Activated naive CD4-positive, alpha-beta T cell treated with anti-CD3 and anti-CD28 coated beads, Interleukin-2, amount 50 U/mL, for 16 hours (primary cell): Measurements from ENCODE around the gene RPS6KB2.
"Not testable (repeated sequence)": the region's sequence is repeated elsewhere in the genome, so short reads cannot be mapped to it uniquely, and the experiment has no call there.

Experiments
- DNase-seq: peaks from one replicate; pipeline ENCODE4 v3.0.0-alpha.2; 2020

Gene RPS6KB2

DNA sequence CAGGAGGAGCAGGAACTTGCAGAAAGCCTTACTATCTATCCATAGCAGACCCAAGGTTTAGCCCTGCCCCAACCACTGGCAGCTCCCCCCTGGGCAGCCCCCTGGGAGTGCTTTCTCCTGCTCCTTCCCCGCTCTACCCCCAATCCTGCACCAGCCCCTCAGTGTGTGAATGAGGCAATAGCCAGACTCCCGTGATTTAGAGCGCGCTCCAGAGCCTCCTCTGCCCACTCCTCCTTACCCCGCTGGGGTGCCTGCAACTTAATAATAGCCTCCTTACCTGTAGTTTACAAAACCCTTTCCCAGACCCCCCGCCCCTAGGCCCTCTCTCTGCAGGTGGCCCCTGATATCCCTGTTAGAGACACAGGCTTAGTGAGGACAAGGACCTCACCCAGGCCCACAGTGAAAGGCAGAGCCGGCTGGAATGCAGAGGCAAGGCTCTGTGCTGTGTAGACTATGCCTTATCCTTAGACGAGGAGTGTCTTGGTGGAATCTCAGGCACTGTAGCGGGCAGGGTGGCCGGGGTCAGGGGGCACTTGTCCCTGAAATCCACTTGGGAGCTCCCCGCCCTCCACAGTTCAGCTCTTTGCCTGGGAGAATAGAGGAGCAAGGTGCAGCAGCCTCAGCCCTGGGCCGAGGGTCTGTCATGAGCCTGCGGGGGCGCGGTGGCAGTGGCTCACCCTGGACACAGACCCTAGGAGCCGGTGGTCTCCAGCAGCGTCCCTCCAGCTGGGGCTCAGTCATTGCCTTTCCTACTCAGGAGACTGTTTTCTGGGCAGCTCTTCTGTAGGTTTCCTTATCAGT lies 17.1 kb upstream of the RPS6KB2 start:
- no peak for DNase-seq

DNA sequence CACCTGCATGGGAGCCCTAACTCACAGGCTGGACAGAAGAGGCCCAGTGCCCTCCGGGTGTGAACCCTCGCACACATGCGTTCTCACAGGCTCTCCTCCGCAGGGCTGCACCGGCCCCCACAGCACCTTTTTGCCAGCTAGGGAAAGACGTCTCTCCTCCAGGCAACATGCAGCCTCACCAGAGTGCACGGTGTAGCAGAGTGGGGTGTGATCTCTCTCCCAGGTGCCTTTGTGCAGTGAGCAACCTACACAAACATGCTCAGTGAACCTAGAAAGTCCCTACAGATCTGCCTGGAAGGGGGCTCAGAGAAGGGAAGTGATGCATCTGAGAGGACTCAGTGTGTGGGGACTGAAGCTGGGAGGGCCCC lies 16.5 kb upstream of the RPS6KB2 start:
- DNase-seq, result no peak

- no peak for DNase-seq
Observed at GRCh38 chr11:67412495-67413179, 15.7 kb upstream of the RPS6KB2 start.

GRCh38 chr11:67413266-67413849 lies 14.9 kb upstream of the RPS6KB2 start:
- no peak for DNase-seq

GRCh38 chr11:67415501-67416304 lies 12.6 kb upstream of the RPS6KB2 start, which contains the start of gene CARNS1:
Gene CARNS1 (plus strand): TSS chr11:67415678. CDS start chr11:67416200, 522 bp downstream.
- no peak for DNase-seq

GRCh38 chr11:67416416-67417335 lies 11.6 kb upstream of the RPS6KB2 start:
- DNase-seq, result peak; percentile 73

- no peak for DNase-seq
Observed at GRCh38 chr11:67417425-67417824, 10.9 kb upstream of the RPS6KB2 start.

DNA sequence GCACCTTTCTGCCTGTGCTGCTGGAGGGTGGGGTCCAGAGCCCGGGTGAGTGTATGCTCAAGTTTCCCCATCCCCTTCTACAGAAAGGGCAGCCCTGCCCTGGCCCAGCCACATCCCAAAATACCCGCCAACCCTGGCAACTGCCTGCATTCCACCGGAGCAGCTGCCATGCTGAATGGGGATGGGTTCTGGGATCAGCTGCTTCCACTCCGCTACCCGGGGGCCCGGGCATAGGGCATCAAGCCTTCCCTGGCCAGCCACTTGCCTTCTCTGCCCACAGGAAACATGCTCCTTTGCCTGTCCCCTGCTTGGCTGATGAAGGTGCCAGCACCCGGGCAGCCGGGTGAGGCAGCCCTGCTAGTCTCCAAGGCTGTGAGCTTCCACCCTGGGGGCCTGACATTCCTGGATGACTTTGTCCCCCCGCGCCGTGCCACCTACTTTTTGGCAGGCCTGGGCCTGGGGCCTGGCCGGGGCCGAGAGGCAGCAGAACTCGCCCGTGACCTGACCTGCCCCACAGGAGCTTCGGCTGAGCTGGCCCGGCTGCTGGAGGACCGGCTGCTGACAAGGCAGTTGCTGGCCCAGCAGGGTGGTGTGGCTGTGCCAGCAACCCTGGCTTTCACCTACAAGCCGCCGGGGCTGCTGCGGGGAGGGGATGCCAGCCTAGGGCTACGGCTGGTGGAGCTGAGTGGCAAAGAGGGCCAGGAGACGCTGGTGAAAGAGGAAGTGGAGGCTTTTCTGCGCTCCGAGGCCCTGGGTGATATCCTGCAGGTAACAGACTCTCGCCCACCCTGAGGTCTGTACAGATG lies 9.6 kb upstream of the RPS6KB2 start:
- DNase-seq, result no peak

DNA sequence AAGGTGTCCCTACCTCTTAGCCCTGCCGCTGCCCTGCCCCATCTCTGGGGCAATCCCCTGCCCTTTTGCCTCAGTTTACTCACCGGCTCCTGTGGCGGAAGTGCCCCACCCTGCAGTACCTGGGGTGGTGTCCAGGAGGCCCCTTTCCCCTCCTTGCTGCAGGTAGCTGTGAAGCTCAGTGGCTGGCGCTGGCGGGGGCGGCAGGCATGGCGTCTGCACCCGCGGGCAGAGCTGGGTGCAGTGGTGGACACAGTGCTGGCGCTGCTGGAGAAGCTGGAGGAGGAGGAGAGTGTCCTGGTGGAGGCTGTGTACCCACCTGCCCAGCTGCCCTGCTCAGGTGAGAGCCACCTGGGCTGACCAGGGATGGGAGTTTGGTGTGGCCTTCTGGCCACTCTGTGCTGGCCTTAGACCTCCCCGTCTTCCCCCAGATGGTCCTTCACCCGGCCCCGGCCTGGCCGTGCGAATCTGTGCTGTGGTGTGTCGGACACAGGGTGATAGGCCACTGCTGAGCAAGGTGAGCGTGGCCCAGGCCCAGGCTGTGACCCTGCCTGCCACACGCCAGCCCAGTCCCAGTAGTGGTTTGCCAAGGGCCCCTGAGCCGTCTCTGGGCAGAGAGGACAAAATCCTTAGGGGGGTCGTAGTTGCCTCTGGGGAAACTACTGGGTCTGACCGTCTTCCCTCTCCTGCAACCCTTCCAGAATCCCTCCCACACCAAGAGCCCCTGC lies 8.8 kb upstream of the RPS6KB2 start:
- no peak for DNase-seq

DNA sequence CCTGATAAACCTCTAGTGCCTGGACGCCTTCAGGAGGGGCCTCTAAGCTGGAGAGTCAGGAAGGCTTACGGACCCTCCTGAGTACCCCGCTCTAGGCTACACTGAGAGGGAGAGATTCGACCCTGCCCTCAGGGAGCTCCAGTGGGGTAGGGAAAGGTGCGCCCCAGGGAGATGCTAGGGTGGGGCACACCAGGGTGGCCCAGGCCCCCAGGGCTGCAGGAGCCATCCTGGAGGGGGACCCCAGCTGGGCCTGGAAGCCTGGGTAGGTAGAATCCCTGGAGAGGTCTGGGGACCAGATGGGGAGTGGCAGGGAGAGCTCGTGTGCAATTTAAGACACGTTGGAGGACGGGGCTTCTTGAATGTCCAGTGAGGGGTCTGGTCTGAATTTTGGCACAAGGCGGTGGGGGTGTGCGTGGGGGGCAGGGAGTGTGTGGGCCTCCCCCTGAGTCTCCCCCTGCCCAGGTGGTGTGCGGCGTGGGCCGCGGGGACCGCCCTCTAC lies 8.1 kb upstream of the RPS6KB2 start:
- DNase-seq, result no peak

DNA sequence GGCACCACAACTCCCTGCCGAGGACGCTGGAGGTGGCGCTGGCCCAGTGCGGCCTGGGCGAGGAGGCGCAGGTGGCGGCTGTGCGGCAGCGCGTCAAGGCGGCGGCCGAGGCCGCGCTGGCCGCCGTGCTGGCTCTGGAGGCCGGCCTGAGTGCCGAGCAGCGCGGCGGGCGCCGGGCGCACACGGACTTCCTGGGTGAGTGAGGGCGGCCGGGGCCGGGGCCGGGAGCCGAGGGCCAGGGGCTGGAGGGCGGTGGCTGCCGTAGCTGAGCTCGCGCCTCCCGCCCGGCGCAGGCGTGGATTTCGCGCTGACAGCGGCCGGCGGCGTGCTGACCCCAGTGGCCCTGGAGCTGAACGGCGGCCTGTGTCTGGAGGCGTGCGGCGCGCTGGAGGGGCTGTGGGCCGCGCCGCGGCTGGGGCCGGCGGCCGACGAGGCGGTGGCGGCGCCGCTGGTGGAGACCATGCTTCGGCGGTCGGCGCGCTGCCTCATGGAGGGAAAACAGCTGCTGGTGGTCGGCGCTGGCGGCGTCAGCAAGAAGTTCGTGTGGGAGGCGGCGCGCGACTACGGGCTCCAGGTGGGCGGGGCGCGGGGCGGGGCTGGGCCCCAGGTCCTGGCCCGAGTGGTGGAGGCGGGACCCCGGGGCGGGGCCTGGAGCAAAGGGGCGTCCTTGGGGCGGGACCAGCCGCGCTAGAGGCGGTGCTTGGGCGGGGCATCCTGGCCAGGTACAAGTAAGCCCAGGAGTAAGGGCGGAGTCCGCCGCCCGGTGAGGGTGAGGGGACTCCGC lies 7.5 kb upstream of the RPS6KB2 start:
- DNase-seq, result peak; percentile 98

GRCh38 chr11:67421430-67422031 lies 6.8 kb upstream of the RPS6KB2 start:
- DNase-seq, result no peak

- DNase-seq, result no peak
Observed at GRCh38 chr11:67422891-67423290, 5.4 kb upstream of the RPS6KB2 start.

DNA sequence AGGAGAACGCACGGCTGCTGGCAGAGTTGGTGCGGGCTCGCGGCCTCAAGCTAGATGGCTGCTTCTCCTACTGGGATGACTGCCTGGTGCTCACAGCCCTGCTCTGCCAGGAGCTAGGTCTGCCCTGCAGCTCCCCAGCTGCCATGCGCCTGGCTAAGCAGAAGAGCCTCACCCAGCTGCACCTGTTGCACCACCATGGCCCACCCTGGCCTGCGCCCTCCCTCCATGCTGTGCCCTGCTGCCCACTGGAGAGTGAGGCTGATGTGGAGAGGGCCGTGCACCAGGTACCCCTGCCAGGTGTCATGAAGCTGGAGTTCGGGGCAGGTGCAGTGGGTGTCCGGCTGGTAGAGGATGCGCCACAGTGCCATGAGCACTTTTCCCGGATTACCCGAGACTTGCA lies 4.8 kb upstream of the RPS6KB2 start:
- DNase-seq, result no peak

DNA sequence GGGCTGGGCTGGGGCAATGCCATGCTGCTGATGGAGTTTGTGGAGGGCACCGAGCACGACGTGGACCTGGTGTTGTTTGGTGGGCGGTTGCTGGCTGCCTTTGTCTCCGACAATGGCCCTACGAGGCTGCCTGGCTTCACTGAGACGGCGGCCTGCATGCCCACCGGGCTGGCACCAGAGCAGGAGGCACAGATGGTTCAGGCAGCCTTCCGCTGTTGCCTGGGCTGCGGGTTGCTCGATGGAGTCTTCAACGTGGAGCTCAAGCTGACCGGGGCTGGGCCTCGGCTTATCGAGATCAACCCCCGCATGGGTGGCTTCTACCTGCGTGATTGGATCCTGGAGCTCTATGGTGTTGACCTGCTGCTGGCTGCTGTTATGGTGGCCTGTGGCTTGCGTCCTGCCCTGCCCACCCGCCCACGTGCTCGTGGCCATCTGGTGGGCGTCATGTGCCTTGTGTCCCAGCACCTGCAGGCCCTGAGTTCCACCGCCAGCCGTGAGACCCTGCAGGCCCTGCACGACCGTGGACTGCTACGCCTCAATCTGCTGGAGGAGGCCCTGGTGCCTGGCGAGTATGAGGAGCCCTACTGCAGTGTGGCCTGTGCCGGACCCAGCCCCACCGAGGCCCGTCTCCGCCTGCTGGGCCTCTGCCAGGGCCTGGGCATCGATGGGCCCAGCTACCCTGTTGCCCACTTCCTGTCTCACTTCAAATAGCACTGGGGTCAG lies 4.2 kb upstream of the RPS6KB2 start:
- DNase-seq, result no peak

GRCh38 chr11:67427364-67427859 lies 882 bp upstream of the RPS6KB2 start:
- not testable (repeated sequence) for DNase-seq

DNA sequence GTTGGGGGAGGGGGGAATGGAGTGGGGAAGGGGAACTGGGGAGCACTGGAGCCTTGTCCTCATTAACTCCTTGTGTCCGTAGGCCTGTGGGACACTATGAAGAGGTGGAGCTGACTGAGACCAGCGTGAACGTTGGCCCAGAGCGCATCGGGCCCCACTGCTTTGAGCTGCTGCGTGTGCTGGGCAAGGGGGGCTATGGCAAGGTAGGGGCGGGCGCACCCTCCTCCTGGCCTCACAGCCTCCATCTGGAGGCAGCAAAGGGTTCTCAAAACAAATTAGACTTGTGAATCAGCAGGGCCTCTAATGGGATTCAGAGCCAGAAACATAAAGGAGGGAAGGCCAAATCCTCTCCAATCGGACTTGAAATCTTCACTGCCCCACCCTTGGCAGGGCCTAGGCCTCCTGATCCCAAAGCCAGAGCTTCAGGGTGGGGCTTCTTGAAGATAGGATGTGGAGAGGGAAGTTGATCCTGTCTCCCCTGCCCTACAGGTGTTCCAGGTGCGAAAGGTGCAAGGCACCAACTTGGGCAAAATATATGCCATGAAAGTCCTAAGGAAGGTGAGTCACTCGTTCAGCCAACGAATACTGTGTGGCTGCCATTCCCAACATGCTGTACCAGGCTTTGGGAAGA lies 859 bp downstream of the RPS6KB2 start:
- no peak for DNase-seq

- DNase-seq, result no peak
Observed at GRCh38 chr11:67429722-67430121, 1.4 kb downstream of the RPS6KB2 start.
